Measurements from ENCODE around the gene GPD1L. TPM values are rescaled to one million over a fixed set of nuclear protein-coding genes. Genes with fewer than 3 reads are reported as not detected.

GPD1L gene
- total RNA-seq, 1 donor from 2014 or later: 11.5 TPM

DNA sequence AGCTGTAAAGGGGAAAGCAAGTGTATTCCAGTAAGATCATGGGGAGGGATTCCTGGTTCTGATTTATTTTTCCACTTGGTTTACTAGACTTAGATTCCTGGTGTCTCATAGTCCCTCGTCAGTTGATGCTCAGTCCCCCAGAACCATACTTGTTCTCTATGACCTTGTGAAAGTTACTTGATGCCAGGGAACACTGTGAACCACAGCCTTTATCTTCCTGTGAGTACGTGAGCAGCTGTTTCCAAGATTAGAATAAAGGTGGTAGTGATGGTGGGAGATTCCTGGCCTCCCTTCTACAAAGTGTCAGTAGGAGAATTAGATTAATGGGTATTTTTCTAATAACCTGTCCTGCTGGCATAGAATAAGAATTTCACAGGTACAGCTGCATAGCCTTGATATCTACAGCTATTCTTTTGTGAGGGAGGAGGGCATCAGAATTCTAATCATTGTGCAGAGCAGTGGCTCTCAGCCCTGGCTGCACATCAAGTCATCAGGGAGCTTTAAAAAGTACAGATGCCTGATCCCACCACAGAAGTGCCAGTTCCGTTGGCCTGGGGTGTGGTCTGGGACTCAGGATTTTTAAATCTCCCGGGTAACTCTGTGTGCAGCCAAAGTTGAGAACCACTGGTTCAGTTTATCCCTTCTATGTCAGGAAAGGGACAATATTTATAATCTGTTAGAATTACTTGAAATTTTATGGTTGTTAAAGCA lies 20.0 kb downstream of the GPD1L start:
- H3K4me3 ChIP-seq (ENCODE audit: low read depth, low read length): no peak overlapping the region
- no peaks in the 10 kb centered on the region for H3K36me3 ChIP-seq (ENCODE audit: control insufficient read depth, insufficient read depth, low read length)
- no peaks in the 10 kb centered on the region for H3K27me3 ChIP-seq (ENCODE audit: control insufficient read depth, insufficient read depth, low read length)
- TF ChIP-seq, protein P1, sequence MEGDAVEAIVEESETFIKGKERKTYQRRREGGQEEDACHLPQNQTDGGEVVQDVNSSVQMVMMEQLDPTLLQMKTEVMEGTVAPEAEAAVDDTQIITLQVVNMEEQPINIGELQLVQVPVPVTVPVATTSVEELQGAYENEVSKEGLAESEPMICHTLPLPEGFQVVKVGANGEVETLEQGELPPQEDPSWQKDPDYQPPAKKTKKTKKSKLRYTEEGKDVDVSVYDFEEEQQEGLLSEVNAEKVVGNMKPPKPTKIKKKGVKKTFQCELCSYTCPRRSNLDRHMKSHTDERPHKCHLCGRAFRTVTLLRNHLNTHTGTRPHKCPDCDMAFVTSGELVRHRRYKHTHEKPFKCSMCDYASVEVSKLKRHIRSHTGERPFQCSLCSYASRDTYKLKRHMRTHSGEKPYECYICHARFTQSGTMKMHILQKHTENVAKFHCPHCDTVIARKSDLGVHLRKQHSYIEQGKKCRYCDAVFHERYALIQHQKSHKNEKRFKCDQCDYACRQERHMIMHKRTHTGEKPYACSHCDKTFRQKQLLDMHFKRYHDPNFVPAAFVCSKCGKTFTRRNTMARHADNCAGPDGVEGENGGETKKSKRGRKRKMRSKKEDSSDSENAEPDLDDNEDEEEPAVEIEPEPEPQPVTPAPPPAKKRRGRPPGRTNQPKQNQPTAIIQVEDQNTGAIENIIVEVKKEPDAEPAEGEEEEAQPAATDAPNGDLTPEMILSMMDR (IDR thresholded peaks at IDR 0.05; ENCODE audit: insufficient read depth, low read length, poor library complexity, severe bottlenecking): no peak
- DNase-seq (ENCODE audit: low read depth): no peak

DNA sequence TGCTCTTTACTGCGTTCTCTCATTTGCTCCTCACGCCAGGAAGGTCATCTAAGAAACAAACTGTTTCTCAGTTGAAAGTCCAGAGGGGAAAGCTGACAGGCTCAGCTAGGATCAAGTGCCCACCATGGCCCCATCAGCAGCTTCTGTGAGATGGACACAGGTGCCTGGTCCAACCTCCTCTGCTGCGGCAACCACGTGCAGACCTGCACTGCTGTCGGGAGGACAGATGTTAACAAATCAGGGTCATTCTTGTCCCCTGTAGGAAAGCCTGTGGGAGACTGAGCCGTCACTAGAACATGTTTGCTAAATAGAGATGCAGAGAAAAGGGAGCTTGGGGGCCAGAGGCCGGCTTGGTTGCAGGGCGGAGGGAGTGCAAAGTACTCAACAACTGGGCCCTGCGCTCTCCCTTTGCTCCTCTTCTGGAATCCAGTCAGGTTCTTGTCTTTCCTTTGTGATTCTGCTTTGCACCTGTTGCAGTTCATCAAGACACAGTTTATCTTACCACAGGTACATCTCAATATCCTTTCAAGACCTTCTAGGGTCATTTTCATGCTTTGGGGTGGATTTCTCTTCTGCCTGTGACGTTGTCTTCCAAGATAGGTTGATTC lies 20.9 kb downstream of the GPD1L start:
- no peak overlapping the region for H3K4me3 ChIP-seq (ENCODE audit: low read depth, low read length)
- no peaks in the 10 kb centered on the region for H3K27me3 ChIP-seq (ENCODE audit: control insufficient read depth, insufficient read depth, low read length)
- H3K36me3 ChIP-seq (ENCODE audit: control insufficient read depth, insufficient read depth, low read length): no peaks in the 10 kb centered on the region
- no peak for DNase-seq (ENCODE audit: low read depth)
- TF ChIP-seq, protein P1 (IDR thresholded peaks at IDR 0.05; ENCODE audit: insufficient read depth, low read length, poor library complexity, severe bottlenecking): no peak

DNA sequence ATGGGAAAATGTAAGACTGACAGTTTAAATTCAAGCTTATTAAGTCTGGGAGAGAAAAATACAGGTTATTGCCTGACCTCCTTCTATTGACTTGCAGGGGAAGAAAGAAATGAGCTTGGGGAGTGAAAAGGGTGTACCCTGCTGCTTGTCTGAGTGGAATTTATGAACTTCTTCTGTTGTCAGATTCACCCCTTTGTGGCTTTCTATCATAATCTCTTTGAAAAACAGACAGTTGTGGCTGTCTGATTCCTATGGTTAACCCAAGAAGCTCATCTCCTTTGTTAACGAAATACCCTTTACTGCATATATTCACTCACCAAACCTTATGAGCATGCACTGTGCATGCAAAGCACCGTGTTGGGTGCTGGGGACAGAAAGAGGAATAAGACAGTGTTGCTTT lies 22.5 kb downstream of the GPD1L start:
- TF ChIP-seq, protein P1 (IDR thresholded peaks at IDR 0.05; ENCODE audit: insufficient read depth, low read length, poor library complexity, severe bottlenecking): no peak
- no peak for DNase-seq (ENCODE audit: low read depth)
- Histone ChIP-seq H3K27me3 (ENCODE audit: control insufficient read depth, insufficient read depth, low read length) (no peaks in the 10 kb centered on the region), H3K36me3 (ENCODE audit: control insufficient read depth, insufficient read depth, low read length) (no peaks in the 10 kb centered on the region), H3K4me3 (ENCODE audit: low read depth, low read length) (no peak overlapping the region)

DNA sequence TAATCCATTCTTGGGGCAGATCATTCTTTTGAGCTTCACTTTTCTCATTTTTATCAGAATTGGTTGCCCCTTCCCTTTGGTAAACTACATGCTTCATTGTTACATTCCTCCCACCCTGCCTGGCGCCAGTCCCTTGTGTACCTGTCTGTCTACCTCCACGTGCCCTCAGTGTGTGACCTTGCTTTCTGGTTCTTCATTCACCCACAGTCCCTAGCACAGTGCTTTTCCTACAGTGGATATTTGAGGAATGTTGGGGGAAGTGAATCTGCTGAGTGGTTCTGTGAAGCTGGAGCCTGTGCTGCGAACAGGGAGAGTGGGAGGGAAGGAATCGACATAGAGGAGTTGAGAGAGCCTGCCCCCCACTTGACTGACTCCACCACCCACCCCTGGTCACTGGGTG lies 23.4 kb downstream of the GPD1L start:
- Histone ChIP-seq H3K36me3 (ENCODE audit: control insufficient read depth, insufficient read depth, low read length) (no peaks in the 10 kb centered on the region), H3K27me3 (ENCODE audit: control insufficient read depth, insufficient read depth, low read length) (no peaks in the 10 kb centered on the region), H3K4me3 (ENCODE audit: low read depth, low read length) (no peak overlapping the region)
- TF ChIP-seq, protein P1 (IDR thresholded peaks at IDR 0.05; ENCODE audit: insufficient read depth, low read length, poor library complexity, severe bottlenecking): no peak
- no peak for DNase-seq (ENCODE audit: low read depth)

DNA sequence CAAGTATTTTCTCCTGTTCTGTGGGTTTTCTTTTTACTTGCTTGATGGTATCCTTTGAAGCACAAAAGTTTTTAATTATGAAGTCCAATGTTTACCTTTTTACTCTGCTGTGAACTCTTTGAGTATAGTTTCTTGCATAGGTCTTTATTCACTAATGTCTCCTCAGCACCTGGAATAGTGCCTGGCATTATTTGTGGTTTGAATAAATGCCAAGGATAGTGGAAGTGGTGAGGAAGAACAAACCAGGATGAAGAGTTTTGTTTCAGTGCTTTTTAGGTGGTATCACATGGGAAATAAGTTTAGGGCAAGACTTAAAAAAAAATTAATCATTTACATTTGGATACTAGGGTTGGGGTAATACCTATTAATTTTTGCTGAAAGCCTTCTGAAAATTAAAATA lies 25.7 kb downstream of the GPD1L start:
- TF ChIP-seq, protein P1 (IDR thresholded peaks at IDR 0.05; ENCODE audit: insufficient read depth, low read length, poor library complexity, severe bottlenecking): no peak
- Histone ChIP-seq H3K36me3 (ENCODE audit: control insufficient read depth, insufficient read depth, low read length) (no peaks in the 10 kb centered on the region), H3K4me3 (ENCODE audit: low read depth, low read length) (no peak overlapping the region), H3K27me3 (ENCODE audit: control insufficient read depth, insufficient read depth, low read length) (no peaks in the 10 kb centered on the region)
- no peak for DNase-seq (ENCODE audit: low read depth)

All from kidney epithelial cell (primary cell).